Measurements from ENCODE around the gene FUT4. TPM values are rescaled to one million over a fixed set of nuclear protein-coding genes. Genes with fewer than 3 reads are reported as not detected.

FUT4 gene
- polyA plus RNA-seq, 1 donor from 2014 or later, result 0.62 TPM

GRCh38 chr11:94549146-94549545, 5.4 kb downstream of the FUT4 start:
- H3K36me3 ChIP-seq (ENCODE audit: insufficient read depth, low read length), result no peaks in the 10 kb centered on the region
- H3F3A ChIP-seq (ENCODE audit: insufficient read depth, low read length, poor library complexity, severe bottlenecking), result no peaks in the 10 kb centered on the region
- no peak overlapping the region for H3K4me2 ChIP-seq (ENCODE audit: low read length)
- no peak for TF ChIP-seq EP300 (conservative IDR thresholded peaks at IDR 0.05; ENCODE audit: poor library complexity, severe bottlenecking)
- TF ChIP-seq CTCF (IDR thresholded peaks at IDR 0.05; ENCODE audit: poor library complexity, severe bottlenecking), result no peak
- no peak for TF ChIP-seq TAF1 (IDR thresholded peaks at IDR 0.05; ENCODE audit: low read depth)
- no peak for TF ChIP-seq RAD21 (conservative IDR thresholded peaks at IDR 0.05)
- no peak for TF ChIP-seq SMC3 (conservative IDR thresholded peaks at IDR 0.05; ENCODE audit: poor library complexity)
- no peak for TF ChIP-seq EZH2 (IDR thresholded peaks at IDR 0.05; ENCODE audit: borderline replicate concordance, insufficient read depth, low read length, poor library complexity, severe bottlenecking)
- no peak for TF ChIP-seq MXI1 (conservative IDR thresholded peaks at IDR 0.05; ENCODE audit: poor library complexity, severe bottlenecking)
- TF ChIP-seq REST (IDR thresholded peaks at IDR 0.05; ENCODE audit: borderline replicate concordance), result no peak
- no peak for TF ChIP-seq POLR2AphosphoS5 (IDR thresholded peaks at IDR 0.05)
- no peaks in the 10 kb centered on the region for H3K9me2 ChIP-seq (ENCODE audit: insufficient read depth, low read length)
- H3K27ac ChIP-seq (ENCODE audit: low read length), result no peak overlapping the region
- no peaks in the 10 kb centered on the region for H3K79me2 ChIP-seq (replicated peaks; ENCODE audit: insufficient read depth, low read length)
- H3K27me3 ChIP-seq (ENCODE audit: insufficient read depth, low read depth, low read length), result peaks cover 17% of the 10 kb centered on the region
- H4K20me1 ChIP-seq (ENCODE audit: insufficient read depth), result no peaks in the 10 kb centered on the region
- no peaks in the 10 kb centered on the region for H3K9me3 ChIP-seq (ENCODE audit: low read length)
- no peak overlapping the region for H2AFZ ChIP-seq (ENCODE audit: low read depth, low read length)
- no peak overlapping the region for H3K4me3 ChIP-seq (ENCODE audit: low read length)
- no peak overlapping the region for H3K9ac ChIP-seq (ENCODE audit: low read length)

- H3F3A ChIP-seq (ENCODE audit: insufficient read depth, low read length, poor library complexity, severe bottlenecking), result no peaks in the 10 kb centered on the region
- H3K27me3 ChIP-seq (ENCODE audit: insufficient read depth, low read depth, low read length), result peaks cover 4% of the 10 kb centered on the region
- H3K27ac ChIP-seq (ENCODE audit: low read length), result no peak overlapping the region
- H3K9me2 ChIP-seq (ENCODE audit: insufficient read depth, low read length), result no peaks in the 10 kb centered on the region
- no peaks in the 10 kb centered on the region for H3K79me2 ChIP-seq (replicated peaks; ENCODE audit: insufficient read depth, low read length)
- no peaks in the 10 kb centered on the region for H3K36me3 ChIP-seq (ENCODE audit: insufficient read depth, low read length)
- H3K9ac ChIP-seq (ENCODE audit: low read length), result no peak overlapping the region
- no peak for TF ChIP-seq EP300 (conservative IDR thresholded peaks at IDR 0.05; ENCODE audit: poor library complexity, severe bottlenecking)
- TF ChIP-seq CTCF (IDR thresholded peaks at IDR 0.05; ENCODE audit: poor library complexity, severe bottlenecking), result no peak
- no peak for TF ChIP-seq POLR2AphosphoS5 (IDR thresholded peaks at IDR 0.05)
- no peak for TF ChIP-seq REST (IDR thresholded peaks at IDR 0.05; ENCODE audit: borderline replicate concordance)
- TF ChIP-seq RAD21 (conservative IDR thresholded peaks at IDR 0.05), result no peak
- TF ChIP-seq SMC3 (conservative IDR thresholded peaks at IDR 0.05; ENCODE audit: poor library complexity), result no peak
- TF ChIP-seq MXI1 (conservative IDR thresholded peaks at IDR 0.05; ENCODE audit: poor library complexity, severe bottlenecking), result no peak
- TF ChIP-seq TAF1 (IDR thresholded peaks at IDR 0.05; ENCODE audit: low read depth), result no peak
- TF ChIP-seq EZH2 (IDR thresholded peaks at IDR 0.05; ENCODE audit: borderline replicate concordance, insufficient read depth, low read length, poor library complexity, severe bottlenecking), result no peak
- H3K9me3 ChIP-seq (ENCODE audit: low read length), result no peaks in the 10 kb centered on the region
- H3K4me3 ChIP-seq (ENCODE audit: low read length), result no peak overlapping the region
- H4K20me1 ChIP-seq (ENCODE audit: insufficient read depth), result no peaks in the 10 kb centered on the region
- H2AFZ ChIP-seq (ENCODE audit: low read depth, low read length), result no peak overlapping the region
- no peak overlapping the region for H3K4me2 ChIP-seq (ENCODE audit: low read length)
These were observed 6.8 kb downstream of the FUT4 start for GRCh38 chr11:94550513-94550912.
